Testis (tissue), 3 donors: Measurements from ENCODE around the gene GABBR2. TPM values are rescaled to one million over a fixed set of nuclear protein-coding genes. Genes with fewer than 3 reads are reported as not detected.

Experiments used
- DNase-seq: peaks from one replicate; pipeline ENCODE4 v3.0.0-alpha.2; 2019
- H3K27ac ChIP-seq, 2 donors: fragments of 200-600 bp; sonication (generic); one replicate each; pipeline ENCODE4 v1.5.1; 2019
- H3K27me3 ChIP-seq: fragments of 200-600 bp; sonication (generic); one replicate; pipeline ENCODE4 v1.5.1; 2019
- H3K36me3 ChIP-seq: fragments of 200-600 bp; sonication (generic); one replicate; pipeline ENCODE4 v1.5.1; 2017; ENCODE audit warnings: low read depth; ENCODE audit errors: missing control alignments
- H3K4me1 ChIP-seq: fragments of 200-600 bp; sonication (generic); one replicate; pipeline ENCODE4 v1.5.1; 2019
- H3K4me3 ChIP-seq, 2 donors: fragments of 200-600 bp; sonication (generic); one replicate each; pipeline ENCODE4 v1.5.1; 2017 to 2019
- H3K9me3 ChIP-seq: fragments of 200-600 bp; sonication (generic); one replicate; pipeline ENCODE4 v1.5.1; 2017
- POLR2A ChIP-seq: fragments of 450-650 bp; IDR thresholded peaks from one replicate; pipeline ENCODE4 v1.6.1; 2017; ENCODE audit warnings: antibody characterized with exemption, mild to moderate bottlenecking, moderate library complexity
- WGBS, 2 donors: methylation state at CpG; one replicate each; pipeline ENCODE4 v1.1.5; 2018; 5-methylcytosine and 5-hydroxymethylcytosine counted together
- intact Hi-C: fragments of 100-400 bp; cut with DNase I; formaldehyde crosslinking; loops from one replicate; pipeline ENCODE4 v1.15.1; 2023; ENCODE audit warnings: low total_unique reads
- polyA plus RNA-seq: library from polyadenylated mRNA; stranded (reverse); fragments of 350-450 nt; fragmentation: Illumina TruSeq; extraction: RNeasy Lipid Tissue Mini Kit (QIAGEN cat#74804); gene quantifications from one replicate; pipeline ENCODE4 v1.2.3, GENCODE V29; 2014; ENCODE audit warnings: low read depth, low replicate concordance; ENCODE audit not compliant: insufficient read depth
- total RNA-seq, 2 donors: library from RNA; depleted of rRNA; stranded (reverse); fragments of >200 nt; gene quantifications; one replicate each; pipeline ENCODE4 v1.2.3, GENCODE V29; 2016
- TF ChIP-seq, protein P1 (sequence below), 3 experiments: fragments of 450-650 bp in 2 of 3; fragments of 200-600 bp in 1 of 3; sonication (generic) in 1 of 3; IDR thresholded peaks; one replicate each; pipeline ENCODE4 v1.5.1; 2016 to 2019; ENCODE audit warnings: antibody characterized with exemption in 3 of 3, mild to moderate bottlenecking in 2 of 3, moderate library complexity in 1 of 3

GABBR2 gene
- total and polyA plus RNA-seq, 3 donors from 2014 or later = 3.0 to 8.1 (median 6.9) TPM

DNA sequence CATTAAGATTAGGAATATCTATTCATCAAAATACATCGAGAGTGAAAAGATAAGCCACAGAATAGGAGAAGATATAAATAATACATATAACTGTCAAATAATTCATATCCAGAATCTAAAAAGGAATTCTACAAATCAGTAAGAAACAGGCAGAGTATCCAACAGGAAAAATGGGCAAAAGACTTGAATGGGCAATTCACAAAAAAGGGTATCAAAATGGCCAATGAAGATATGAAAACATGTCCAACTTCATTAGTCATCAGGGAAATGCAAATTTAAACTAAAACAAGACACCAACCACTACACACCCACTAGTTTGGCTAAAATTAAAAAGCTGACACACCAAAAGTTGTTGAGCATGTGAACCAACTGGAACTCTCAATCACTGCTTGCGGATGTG, 246.4 kb downstream of the GABBR2 start:
- intact Hi-C loops = no loop called here
- WGBS, 2 donors = 91 to 94% methylated on average over 2 of the region's 2 CpGs
- Histone ChIP-seq H3K4me1 (no peaks in the 10 kb centered on the region), H3K27ac (no peak overlapping the region), H3K36me3 (no peaks in the 10 kb centered on the region), H3K9me3 (no peaks in the 10 kb centered on the region), H3K4me3 (no peak overlapping the region), H3K27me3 (no peaks in the 10 kb centered on the region)
- TF ChIP-seq POLR2A = no peak
- TF ChIP-seq, protein P1, sequence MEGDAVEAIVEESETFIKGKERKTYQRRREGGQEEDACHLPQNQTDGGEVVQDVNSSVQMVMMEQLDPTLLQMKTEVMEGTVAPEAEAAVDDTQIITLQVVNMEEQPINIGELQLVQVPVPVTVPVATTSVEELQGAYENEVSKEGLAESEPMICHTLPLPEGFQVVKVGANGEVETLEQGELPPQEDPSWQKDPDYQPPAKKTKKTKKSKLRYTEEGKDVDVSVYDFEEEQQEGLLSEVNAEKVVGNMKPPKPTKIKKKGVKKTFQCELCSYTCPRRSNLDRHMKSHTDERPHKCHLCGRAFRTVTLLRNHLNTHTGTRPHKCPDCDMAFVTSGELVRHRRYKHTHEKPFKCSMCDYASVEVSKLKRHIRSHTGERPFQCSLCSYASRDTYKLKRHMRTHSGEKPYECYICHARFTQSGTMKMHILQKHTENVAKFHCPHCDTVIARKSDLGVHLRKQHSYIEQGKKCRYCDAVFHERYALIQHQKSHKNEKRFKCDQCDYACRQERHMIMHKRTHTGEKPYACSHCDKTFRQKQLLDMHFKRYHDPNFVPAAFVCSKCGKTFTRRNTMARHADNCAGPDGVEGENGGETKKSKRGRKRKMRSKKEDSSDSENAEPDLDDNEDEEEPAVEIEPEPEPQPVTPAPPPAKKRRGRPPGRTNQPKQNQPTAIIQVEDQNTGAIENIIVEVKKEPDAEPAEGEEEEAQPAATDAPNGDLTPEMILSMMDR (IDR thresholded peaks at IDR 0.05) = no peak
- DNase-seq = no peak

DNA sequence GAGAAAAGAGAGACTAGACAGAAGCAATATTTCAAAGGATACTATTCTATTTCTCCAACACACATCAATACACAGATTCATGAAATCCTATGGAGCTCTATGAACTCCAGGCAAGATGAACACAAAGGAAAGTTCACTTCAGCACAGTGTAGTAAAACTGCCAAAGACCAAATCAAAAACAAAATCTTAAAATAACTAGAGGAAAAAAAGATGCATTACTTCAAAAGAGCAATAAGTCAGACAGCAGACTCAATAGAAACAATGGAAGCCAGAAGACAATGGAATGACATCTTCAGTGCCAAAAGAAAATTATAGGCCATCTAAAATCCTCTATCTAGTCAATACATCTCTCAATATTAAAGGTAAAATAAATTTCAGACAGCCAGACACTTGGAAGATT, 248.0 kb downstream of the GABBR2 start:
- H3K9me3 ChIP-seq = no peaks in the 10 kb centered on the region
- no peaks in the 10 kb centered on the region for H3K36me3 ChIP-seq
- H3K4me3 ChIP-seq = no peak overlapping the region
- no peak overlapping the region for H3K27ac ChIP-seq
- H3K4me1 ChIP-seq = no peaks in the 10 kb centered on the region
- DNase-seq = no peak
- no peaks in the 10 kb centered on the region for H3K27me3 ChIP-seq
- intact Hi-C loops = no loop called here
- TF ChIP-seq, protein P1 (IDR thresholded peaks at IDR 0.05) = no peak
- TF ChIP-seq POLR2A = no peak

DNA sequence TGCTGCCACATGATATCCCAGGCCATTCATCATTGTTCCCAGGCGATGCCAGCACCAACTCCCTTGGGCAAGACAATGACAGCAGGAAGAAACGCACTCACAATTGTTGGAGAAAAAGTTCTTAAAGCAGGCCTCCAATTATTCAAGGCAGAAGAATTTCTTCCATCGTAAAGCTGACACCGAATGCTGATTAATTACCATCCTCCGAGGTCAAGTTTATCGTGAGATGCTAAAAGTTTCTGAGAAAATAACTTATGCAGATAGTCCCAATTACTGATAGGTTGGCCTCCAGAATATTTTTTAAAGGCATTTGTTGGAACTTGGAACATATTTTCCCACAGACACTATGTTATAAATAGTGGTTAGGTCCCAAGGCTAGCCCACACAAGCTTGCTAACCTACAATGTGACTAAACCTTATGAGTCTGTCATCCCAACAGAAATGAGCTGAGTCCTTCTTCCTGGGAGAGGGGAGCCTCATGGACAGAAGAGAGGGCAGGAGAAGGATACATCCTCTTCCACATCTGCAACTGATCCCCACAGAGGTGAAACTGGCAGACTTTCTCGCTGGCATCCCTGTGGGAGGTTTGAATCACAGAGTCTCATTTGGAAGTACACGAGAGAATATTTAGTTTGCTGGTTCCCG, 250.9 kb downstream of the GABBR2 start:
- intact Hi-C loops = no loop called here

DNA sequence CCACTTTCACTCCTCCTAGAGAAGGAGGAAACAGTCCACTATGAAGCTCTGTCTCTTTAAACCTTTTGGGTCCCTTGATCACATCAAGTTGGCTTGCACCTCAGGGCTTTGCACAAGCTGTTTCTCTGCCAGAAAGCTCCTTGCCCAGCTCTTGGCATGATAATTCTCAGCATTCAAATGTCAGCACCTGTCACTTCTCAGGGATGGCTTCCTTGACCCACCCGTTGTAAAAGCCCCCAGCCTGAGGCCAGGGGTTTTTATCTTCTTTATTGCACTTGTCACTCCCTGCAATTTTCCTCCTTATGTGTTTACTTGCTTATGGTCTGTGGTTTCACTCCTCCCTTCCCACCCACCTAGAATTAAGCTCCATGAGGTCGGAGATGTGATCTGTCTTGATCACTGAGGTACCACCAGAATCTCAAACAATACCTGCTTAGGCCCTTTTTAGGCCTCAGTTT, 252.6 kb downstream of the GABBR2 start:
- intact Hi-C loops = no loop called here
- no peak for DNase-seq
- H3K9me3 ChIP-seq = no peaks in the 10 kb centered on the region
- 51% methylated on average over 2 of the region's 2 CpGs for WGBS, 2 donors
- TF ChIP-seq, protein P1 (IDR thresholded peaks at IDR 0.05) = no peak
- TF ChIP-seq POLR2A = no peak
- H3K4me3 ChIP-seq = no peak overlapping the region
- H3K36me3 ChIP-seq = no peaks in the 10 kb centered on the region
- H3K4me1 ChIP-seq = peaks cover 5% of the 10 kb centered on the region
- no peak overlapping the region for H3K27ac ChIP-seq
- H3K27me3 ChIP-seq = no peaks in the 10 kb centered on the region

More for the DNA sequence above, 250.9 kb downstream of the GABBR2 start:
- H3K4me1 ChIP-seq = peaks cover 5% of the 10 kb centered on the region
- H3K36me3 ChIP-seq = no peaks in the 10 kb centered on the region
- H3K4me3 ChIP-seq = no peak overlapping the region
- no peaks in the 10 kb centered on the region for H3K9me3 ChIP-seq
- H3K27ac ChIP-seq = no peak overlapping the region
- TF ChIP-seq POLR2A = no peak
- TF ChIP-seq, protein P1 (IDR thresholded peaks at IDR 0.05) = no peak
- H3K27me3 ChIP-seq = no peaks in the 10 kb centered on the region
- DNase-seq = no peak
- 28 to 40% methylated on average over 9 of the region's 9 CpGs for WGBS, 2 donors
